IMR-90 (cell line): ENCODE results near the gene TRPC4. TPM values are rescaled to one million over a fixed set of nuclear protein-coding genes. Genes with fewer than 3 reads are reported as not detected.

Experiments used
- ATAC-seq: fragments of 200-7000 bp; cut with Tn5 transposase; 2 replicates; pipeline ENCODE4 v1.9.1; 2020; ENCODE audit warnings: low read depth, mild to moderate bottlenecking, moderate library complexity
- BruUV-seq: library from RNA; stranded (reverse); fragments of 400-500 nt; replicated peaks from 2 replicates; lab custom pipeline; 2021; lab: Mats Ljungman, UMichigan
- CTCF ChIA-PET: fragments of 300-600 bp; formaldehyde crosslinking; extraction: SDS; loops from one replicate; lab custom pipeline; 2021; ENCODE audit warnings: antibody characterized with exemption; lab: Yijun Ruan, JAX
- POLR2A ChIA-PET: fragments of 300-600 bp; sonication (Branson Sonifier 250); formaldehyde crosslinking; loops from one replicate; lab custom pipeline; 2022; ENCODE audit warnings: antibody characterized with exemption; ENCODE audit not compliant: unreplicated experiment; lab: Charles Lee
- DNase-seq: peaks from one replicate; pipeline ENCODE4 v3.0.0; 2013
- H2AFZ ChIP-seq: replicated peaks from 2 replicates; pipeline ENCODE3; 2013; ENCODE audit warnings: low read length, mild to moderate bottlenecking; ENCODE audit not compliant: poor library complexity
- H2AK5ac ChIP-seq: 2 replicates; pipeline ENCODE4 v1.6.1; 2013; ENCODE audit warnings: low read depth, low read length, inconsistent platforms
- H2AK9ac ChIP-seq: replicated peaks from 2 replicates; pipeline ENCODE3; 2013; ENCODE audit warnings: mild to moderate bottlenecking, low read depth, low read length, moderate library complexity; ENCODE audit not compliant: poor library complexity
- H2BK120ac ChIP-seq: 2 replicates; pipeline ENCODE4 v1.6.1; 2013; ENCODE audit warnings: low read depth, low read length, inconsistent platforms
- H2BK15ac ChIP-seq: 3 replicates; pipeline ENCODE4 v1.6.1; 2013; ENCODE audit warnings: low read depth, low read length, inconsistent platforms
- H2BK20ac ChIP-seq: 2 replicates; pipeline ENCODE4 v1.6.1; 2013; ENCODE audit warnings: low read depth, mild to moderate bottlenecking, inconsistent platforms, low read length, moderate library complexity
- H2BK5ac ChIP-seq: 2 replicates; pipeline ENCODE4 v1.6.1; 2013; ENCODE audit warnings: mild to moderate bottlenecking, low read depth, low read length, inconsistent platforms; ENCODE audit not compliant: poor library complexity, severe bottlenecking
- H3K14ac ChIP-seq: replicated peaks from 2 replicates; pipeline ENCODE4 v1.6.1; 2013; ENCODE audit warnings: low read depth, low read length, inconsistent platforms
- H3K18ac ChIP-seq: 2 replicates; pipeline ENCODE4 v1.6.1; 2013; ENCODE audit warnings: low read depth, low read length, control low read depth
- H3K23ac ChIP-seq: 2 replicates; pipeline ENCODE4 v1.6.1; 2013; ENCODE audit warnings: low read depth, low read length, inconsistent platforms
- H3K27ac ChIP-seq: 2 replicates; pipeline ENCODE4 v1.5.1; 2013; ENCODE audit warnings: mild to moderate bottlenecking, control low read depth, low read length; ENCODE audit not compliant: insufficient read depth
- H3K27me3 ChIP-seq: 2 replicates; pipeline ENCODE4 v1.6.1; 2013; ENCODE audit warnings: low read length; ENCODE audit not compliant: control insufficient read depth, insufficient read depth
- H3K36me3 ChIP-seq: 2 replicates; pipeline ENCODE4 v1.6.1; 2013; ENCODE audit warnings: low read length, mixed read lengths; ENCODE audit not compliant: control insufficient read depth, insufficient read depth
- H3K4ac ChIP-seq: 2 replicates; pipeline ENCODE4 v1.6.1; 2013; ENCODE audit warnings: low read depth, low read length, inconsistent platforms
- H3K4me1 ChIP-seq: 2 replicates; pipeline ENCODE4 v1.6.1; 2013; ENCODE audit warnings: low read length, mixed read lengths; ENCODE audit not compliant: control insufficient read depth, insufficient read depth
- H3K4me2 ChIP-seq: 2 replicates; pipeline ENCODE4 v1.6.1; 2013; ENCODE audit warnings: low read depth, mild to moderate bottlenecking, control low read depth, low read length, moderate library complexity
- H3K4me3 ChIP-seq: 2 replicates; pipeline ENCODE4 v1.5.1; 2013; ENCODE audit warnings: low read depth, mild to moderate bottlenecking, control low read depth, low read length, moderate library complexity; ENCODE audit not compliant: insufficient read depth
- H3K56ac ChIP-seq: 2 replicates; pipeline ENCODE4 v1.6.1; 2013; ENCODE audit warnings: low read length, inconsistent platforms; ENCODE audit not compliant: insufficient read depth; ENCODE audit errors: extremely low read depth
- H3K79me1 ChIP-seq, 2 experiments: 2 replicates each; pipeline ENCODE4 v1.6.1; 2013; ENCODE audit warnings: low read length in 2 of 2, inconsistent platforms in 1 of 2, low read depth in 1 of 2
- H3K9ac ChIP-seq: 2 replicates; pipeline ENCODE4 v1.6.1; 2013; ENCODE audit warnings: low read depth, low read length, control low read depth
- H3K9me1 ChIP-seq: 2 replicates; pipeline ENCODE4 v1.6.1; 2013; ENCODE audit warnings: low read length, inconsistent platforms; ENCODE audit not compliant: insufficient read depth
- H3K9me3 ChIP-seq: 2 replicates; pipeline ENCODE4 v1.6.1; 2013; ENCODE audit warnings: low read length; ENCODE audit not compliant: control insufficient read depth, insufficient read depth
- H4K20me1 ChIP-seq: 2 replicates; pipeline ENCODE4 v1.6.1; 2013; ENCODE audit warnings: low read length, inconsistent platforms; ENCODE audit not compliant: insufficient read depth
- H4K5ac ChIP-seq: 2 replicates; pipeline ENCODE4 v1.6.1; 2013; ENCODE audit warnings: mild to moderate bottlenecking, low read depth, low read length, control low read depth
- H4K8ac ChIP-seq, 2 experiments: 2 replicates each; pipeline ENCODE4 v1.6.1; 2013; ENCODE audit warnings: low read depth in 2 of 2, low read length in 2 of 2, control low read depth in 1 of 2, inconsistent platforms in 1 of 2
- H4K91ac ChIP-seq: 2 replicates; pipeline ENCODE4 v1.6.1; 2013; ENCODE audit warnings: low read depth, low read length, inconsistent platforms; ENCODE audit not compliant: insufficient read depth
- WGBS, 2 experiments: methylation state at CpG; one replicate each; pipeline versions ENCODE4 v1.1.5 to v1.1.7; 2013; ENCODE audit warnings: missing lambda C conversion rate in 2 of 2; ENCODE audit not compliant: insufficient read length in 1 of 2; ENCODE audit errors: extremely low coverage in 2 of 2; 5-methylcytosine and 5-hydroxymethylcytosine counted together
- dilution Hi-C: fragments of 300-500 bp; cut with HindIII; formaldehyde crosslinking; loops from one replicate; pipeline ENCODE4 v1.14.3; 2018; ENCODE audit warnings: low sequenced_read_pairs; ENCODE audit not compliant: unreplicated experiment
- in situ Hi-C: fragments of 300-500 bp; cut with MboI; formaldehyde crosslinking; loops from 3 replicates; pipeline ENCODE4 v1.14.3; 2019; ENCODE audit warnings: low sequenced_read_pairs, inconsistent platforms, mixed read lengths
- intact Hi-C: fragments of 100-400 bp; cut with micrococcal nuclease; formaldehyde crosslinking; loops from 2 replicates; pipeline ENCODE4 v1.10.0; 2022
- polyA plus RNA-seq, 3 experiments: library from polyadenylated mRNA; depleted of rRNA; stranded (reverse); fragments of >200 nt; gene quantifications; 2 replicates each; pipeline ENCODE4 v1.2.3, GENCODE V29; 2012; ENCODE audit warnings: low replicate concordance in 1 of 3
- total RNA-seq: library from RNA; depleted of rRNA; stranded (reverse); fragments of >200 nt; gene quantifications from 2 replicates; pipeline ENCODE4 v1.2.3, GENCODE V29; 2012
- TF ChIP-seq, protein P1 (sequence below): fragments of 150-350 bp; IDR thresholded peaks from 2 replicates; pipeline ENCODE4 v1.6.1; 2017; ENCODE audit warnings: mild to moderate bottlenecking, antibody characterized with exemption, low read length, low read depth

TRPC4 gene
- total and polyA plus RNA-seq, 2 of the 4 experiments (the other 2 are of a cell fraction): 1.9 to 5.2 TPM

GRCh38 chr13:37835392-37835791 lies 34.2 kb downstream of the TRPC4 start:
- no peak for ATAC-seq

More at GRCh38 chr13:37835392-37835791, 34.2 kb downstream of the TRPC4 start:
- Histone ChIP-seq H3K27ac (no peak overlapping the region), H4K20me1 (no peaks in the 10 kb centered on the region), H2BK120ac (no peak overlapping the region), H3K18ac (no peak overlapping the region), H3K79me1 (no peaks in the 10 kb centered on the region), H3K9ac (no peak overlapping the region), H4K8ac (no peak overlapping the region), H2BK5ac (no peak overlapping the region), H3K56ac (no peak overlapping the region), H3K4me3 (no peak overlapping the region), H3K4me1 (no peaks in the 10 kb centered on the region), H4K91ac (no peak overlapping the region), H3K4me2 (no peak overlapping the region), H3K14ac (no peak overlapping the region), H2BK15ac (no peak overlapping the region), H2AK9ac (no peak overlapping the region), H3K23ac (no peak overlapping the region), H3K9me1 (no peaks in the 10 kb centered on the region), H4K5ac (no peak overlapping the region), H2AK5ac (no peak overlapping the region), H2AFZ (no peak overlapping the region), H3K4ac (no peak overlapping the region), H2BK20ac (no peak overlapping the region), H3K36me3 (no peaks in the 10 kb centered on the region), H3K27me3 (no peaks in the 10 kb centered on the region), H3K9me3 (no peaks in the 10 kb centered on the region)
- ChIA-PET CTCF (no interaction called here), POLR2A (no interaction called here)
- TF ChIP-seq, protein P1, sequence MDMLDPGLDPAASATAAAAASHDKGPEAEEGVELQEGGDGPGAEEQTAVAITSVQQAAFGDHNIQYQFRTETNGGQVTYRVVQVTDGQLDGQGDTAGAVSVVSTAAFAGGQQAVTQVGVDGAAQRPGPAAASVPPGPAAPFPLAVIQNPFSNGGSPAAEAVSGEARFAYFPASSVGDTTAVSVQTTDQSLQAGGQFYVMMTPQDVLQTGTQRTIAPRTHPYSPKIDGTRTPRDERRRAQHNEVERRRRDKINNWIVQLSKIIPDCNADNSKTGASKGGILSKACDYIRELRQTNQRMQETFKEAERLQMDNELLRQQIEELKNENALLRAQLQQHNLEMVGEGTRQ: no peak
- WGBS, 2 experiments: no CpG with 5 or more reads among the region's 4 CpGs
- intact Hi-C loops (no loop called here), dilution Hi-C loops (no loop called here), in situ Hi-C loops (no loop called here)
- no peak for DNase-seq
- BruUV-seq: no TSS peak
